SJCRH30 (cell line): ENCODE measurements around the gene CYSTM1. TPM values are rescaled to one million over a fixed set of nuclear protein-coding genes. Genes with fewer than 3 reads are reported as not detected.

Experiments used
- DNase-seq, 2 experiments: peaks; one replicate each; pipeline ENCODE4 v3.0.0-alpha.2; 2015 to 2020
- H3K27ac ChIP-seq: fragments of 250-450 bp; sonication (Bioruptor Pico); 2 replicates; pipeline ENCODE4 v1.5.1; 2020; ENCODE audit warnings: mild to moderate bottlenecking, moderate library complexity
- H3K27me3 ChIP-seq: fragments of 250-450 bp; sonication (Bioruptor Pico); 2 replicates; pipeline ENCODE4 v1.5.1; 2020; ENCODE audit warnings: mild to moderate bottlenecking, moderate library complexity
- H3K36me3 ChIP-seq: fragments of 250-450 bp; sonication (Bioruptor Pico); 2 replicates; pipeline ENCODE4 v1.5.1; 2020; ENCODE audit warnings: mild to moderate bottlenecking, moderate library complexity
- H3K4me1 ChIP-seq: fragments of 250-450 bp; sonication (Bioruptor Pico); 2 replicates; pipeline ENCODE4 v1.5.1; 2020; ENCODE audit warnings: mild to moderate bottlenecking, moderate library complexity
- H3K4me3 ChIP-seq: fragments of 250-450 bp; sonication (Bioruptor Pico); 2 replicates; pipeline ENCODE4 v1.5.1; 2020; ENCODE audit warnings: mild to moderate bottlenecking, moderate library complexity
- H3K9me3 ChIP-seq: fragments of 250-450 bp; sonication (Bioruptor Pico); replicated peaks from 2 replicates; pipeline ENCODE4 v1.5.1; 2020; ENCODE audit warnings: mild to moderate bottlenecking, moderate library complexity
- total RNA-seq: library from RNA; depleted of rRNA; stranded (reverse); fragments of >200 nt; shearing (Covaris generic); gene quantifications from 2 replicates; pipeline ENCODE4 v1.2.3, GENCODE V29; 2014

Gene CYSTM1
- total RNA-seq, 1 experiment from 2014 or later = 10.5 TPM

DNA sequence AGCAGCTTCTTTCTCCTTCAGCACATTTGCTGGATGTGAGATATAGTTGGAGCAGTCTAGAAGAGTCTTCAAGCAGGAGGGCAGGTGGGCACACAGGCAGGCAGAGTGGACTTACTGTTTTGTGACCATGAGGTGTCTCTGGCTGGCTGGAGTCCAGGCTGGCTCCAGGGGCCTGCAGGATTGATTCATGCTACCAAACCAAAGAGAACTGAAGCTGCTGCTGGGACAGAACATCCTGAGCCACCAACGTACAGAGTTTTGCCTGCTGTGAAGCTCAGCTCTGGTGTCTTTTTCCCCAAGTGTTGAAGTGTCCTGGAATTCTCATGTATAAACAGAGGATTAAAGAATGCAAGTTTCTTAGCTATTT is 45.7 kb downstream of the CYSTM1 start:
- Histone ChIP-seq H3K9me3 (no peaks in the 10 kb centered on the region), H3K27me3 (no peaks in the 10 kb centered on the region), H3K4me3 (no peak overlapping the region), H3K4me1 (peaks cover 5% of the 10 kb centered on the region; the same call in 1 of the 2 replicates), H3K27ac (no peak overlapping the region), H3K36me3 (no peaks in the 10 kb centered on the region)
- DNase-seq = no peak

DNA sequence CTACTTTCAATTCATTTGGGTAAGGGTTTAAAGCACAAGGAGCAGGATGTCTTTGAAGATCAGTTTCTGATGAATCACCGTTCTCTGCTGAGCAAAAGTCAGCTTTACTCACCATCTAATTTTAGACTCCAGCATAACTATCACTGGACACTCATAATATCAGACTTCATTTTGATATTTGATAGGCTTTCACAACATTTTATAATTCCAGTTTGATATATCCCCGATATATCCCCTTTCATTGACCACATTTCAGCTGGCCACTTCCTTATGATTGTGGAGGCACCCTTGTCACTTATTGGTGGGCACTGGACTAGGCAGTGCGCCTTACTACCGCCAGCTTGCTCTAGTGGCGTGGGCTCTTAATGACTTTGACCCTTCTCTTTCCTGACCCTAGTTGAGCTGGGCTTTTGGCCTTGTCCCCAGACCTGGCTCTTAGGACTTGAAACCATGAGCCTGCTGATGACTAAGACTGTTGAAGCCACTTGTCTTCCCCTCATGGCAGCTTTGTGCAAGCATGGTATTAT is 46.8 kb downstream of the CYSTM1 start:
- Histone ChIP-seq H3K27ac (no peak overlapping the region), H3K9me3 (no peaks in the 10 kb centered on the region), H3K4me3 (no peak overlapping the region), H3K36me3 (no peaks in the 10 kb centered on the region), H3K27me3 (no peaks in the 10 kb centered on the region), H3K4me1 (peaks cover 5% of the 10 kb centered on the region; the same call in 1 of the 2 replicates)
- no peak for DNase-seq

DNA sequence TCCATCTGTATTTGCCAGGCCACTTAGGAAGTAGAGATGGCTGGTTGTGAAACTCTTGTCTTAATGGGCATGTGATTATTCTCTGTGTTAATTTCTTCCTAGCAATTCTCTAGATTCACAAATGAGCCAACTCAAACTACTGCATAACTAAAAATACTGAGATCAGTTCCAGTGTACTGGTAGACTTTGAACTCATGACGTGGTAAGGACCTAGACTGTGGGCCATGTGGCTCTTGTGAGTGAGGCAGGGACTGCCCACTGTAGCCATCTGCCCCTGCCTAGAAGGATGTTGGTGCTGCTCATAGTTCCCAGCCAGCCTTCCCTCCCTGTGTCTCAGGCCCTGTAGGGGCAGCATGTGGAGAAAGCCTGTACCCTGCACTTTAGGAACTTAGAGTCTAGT is 47.4 kb downstream of the CYSTM1 start:
- H3K36me3 ChIP-seq = no peaks in the 10 kb centered on the region
- DNase-seq = no peak
- no peak overlapping the region for H3K4me3 ChIP-seq
- no peaks in the 10 kb centered on the region for H3K27me3 ChIP-seq
- no peak overlapping the region for H3K27ac ChIP-seq
- H3K9me3 ChIP-seq = no peaks in the 10 kb centered on the region
- H3K4me1 ChIP-seq = peaks cover 5% of the 10 kb centered on the region; the same call in 1 of the 2 replicates

- Histone ChIP-seq H3K27ac (no peak overlapping the region), H3K36me3 (no peaks in the 10 kb centered on the region), H3K4me3 (no peak overlapping the region), H3K27me3 (no peaks in the 10 kb centered on the region), H3K9me3 (no peaks in the 10 kb centered on the region), H3K4me1 (peaks cover 5% of the 10 kb centered on the region; the same call in 1 of the 2 replicates)
- no peak for DNase-seq
Measured at GRCh38 chr5:140223567-140223966, 48.6 kb downstream of the CYSTM1 start.

DNA sequence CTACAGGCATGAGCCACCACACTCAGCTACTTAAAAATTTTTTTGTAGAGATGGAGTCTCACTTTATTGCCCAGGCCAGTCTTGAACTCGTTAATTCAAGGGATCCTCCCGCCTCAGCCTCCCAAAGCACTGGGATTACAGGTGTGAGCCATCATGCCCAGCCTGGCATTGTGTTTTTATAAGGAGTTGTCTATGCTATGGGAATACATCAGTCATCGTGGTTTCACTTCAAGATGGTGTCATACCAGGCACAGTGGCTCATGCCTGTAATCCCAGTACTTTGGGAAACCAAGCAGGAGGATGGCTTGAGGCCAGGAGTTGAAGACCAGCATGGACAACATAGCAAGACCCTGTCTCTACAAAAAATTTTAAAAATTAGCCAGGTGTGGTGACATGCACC is 49.7 kb downstream of the CYSTM1 start:
- Histone ChIP-seq H3K36me3 (no peaks in the 10 kb centered on the region), H3K27me3 (no peaks in the 10 kb centered on the region), H3K4me1 (peaks cover 5% of the 10 kb centered on the region; the same call in 1 of the 2 replicates), H3K4me3 (no peak overlapping the region), H3K9me3 (no peaks in the 10 kb centered on the region), H3K27ac (no peak overlapping the region)
- DNase-seq = no peak

DNA sequence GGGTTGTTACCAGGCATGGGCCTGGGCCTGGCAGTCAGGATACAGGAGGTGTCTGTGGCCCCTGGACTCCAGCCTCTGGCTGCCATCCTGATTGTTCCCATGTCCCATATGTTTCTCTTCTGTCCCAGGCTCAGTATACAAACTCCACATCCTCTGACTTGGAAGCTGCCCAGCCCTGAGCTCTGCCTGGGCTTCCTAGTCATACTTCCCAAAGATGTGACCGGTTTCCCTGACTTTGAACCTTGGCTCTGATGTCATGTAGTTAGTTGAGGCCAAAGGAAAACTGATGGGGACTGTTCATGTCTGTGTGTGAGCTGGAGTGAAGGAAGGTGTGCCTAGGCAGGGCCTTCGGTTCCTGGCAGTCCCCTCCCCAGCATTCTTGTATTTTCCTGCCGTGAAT is 50.4 kb downstream of the CYSTM1 start:
- H3K27me3 ChIP-seq = no peaks in the 10 kb centered on the region
- H3K36me3 ChIP-seq = no peaks in the 10 kb centered on the region
- H3K27ac ChIP-seq = no peak overlapping the region
- H3K9me3 ChIP-seq = no peaks in the 10 kb centered on the region
- peaks cover 2% of the 10 kb centered on the region; the same call in 1 of the 2 replicates for H3K4me1 ChIP-seq
- no peak for DNase-seq
- H3K4me3 ChIP-seq = no peak overlapping the region

DNA sequence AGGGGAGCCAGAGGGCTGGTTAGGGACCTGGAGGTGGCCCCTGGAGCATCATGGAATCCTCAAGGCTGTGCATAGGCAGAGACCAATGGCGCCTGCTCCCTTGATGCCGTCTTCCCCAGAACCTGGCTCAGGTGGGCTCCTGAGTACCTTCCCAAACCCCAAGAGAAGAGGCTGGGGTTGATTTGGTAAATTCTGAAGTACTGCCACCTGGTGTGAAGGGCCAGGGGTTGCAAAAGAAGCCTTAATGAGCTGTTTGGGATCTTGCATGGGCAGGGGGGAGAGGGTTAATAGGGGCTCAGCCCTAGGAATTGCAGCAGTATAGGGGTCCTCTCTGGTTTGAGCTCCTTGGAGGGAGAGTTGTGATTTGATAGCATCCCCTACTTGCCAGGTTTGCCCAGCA is 52.1 kb downstream of the CYSTM1 start:
- Histone ChIP-seq H3K36me3 (no peaks in the 10 kb centered on the region), H3K27ac (no peak overlapping the region), H3K4me1 (no peaks in the 10 kb centered on the region), H3K4me3 (no peak overlapping the region), H3K9me3 (no peaks in the 10 kb centered on the region), H3K27me3 (no peaks in the 10 kb centered on the region)
- DNase-seq = no peak

DNA sequence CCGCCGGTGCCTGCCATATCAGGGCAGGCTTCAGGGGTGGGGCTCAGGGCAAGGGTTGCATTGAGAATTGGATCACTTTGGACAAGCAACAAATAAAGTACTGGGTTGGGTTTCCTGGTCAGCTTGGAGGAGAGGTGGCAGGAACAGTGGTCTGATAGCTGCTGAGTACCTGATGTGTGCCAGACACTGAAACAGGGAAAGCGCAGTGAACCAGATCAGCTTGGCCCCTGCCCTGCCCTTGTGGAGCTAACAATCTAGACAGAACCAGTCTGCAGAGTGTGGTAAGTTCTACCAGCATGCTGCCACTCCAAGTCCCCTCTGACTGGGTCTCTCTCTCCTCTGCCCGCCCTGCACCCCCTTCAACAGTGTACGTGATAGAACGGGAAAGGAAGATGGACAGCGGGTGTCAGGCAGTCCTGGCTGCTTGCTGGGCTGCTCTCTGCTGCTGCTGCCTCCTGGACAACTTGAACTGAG is 53.4 kb downstream of the CYSTM1 start:
- no peak for DNase-seq
- Histone ChIP-seq H3K9me3 (no peaks in the 10 kb centered on the region), H3K27me3 (no peaks in the 10 kb centered on the region), H3K27ac (no peak overlapping the region), H3K4me3 (no peak overlapping the region), H3K36me3 (no peaks in the 10 kb centered on the region), H3K4me1 (no peaks in the 10 kb centered on the region)

DNA sequence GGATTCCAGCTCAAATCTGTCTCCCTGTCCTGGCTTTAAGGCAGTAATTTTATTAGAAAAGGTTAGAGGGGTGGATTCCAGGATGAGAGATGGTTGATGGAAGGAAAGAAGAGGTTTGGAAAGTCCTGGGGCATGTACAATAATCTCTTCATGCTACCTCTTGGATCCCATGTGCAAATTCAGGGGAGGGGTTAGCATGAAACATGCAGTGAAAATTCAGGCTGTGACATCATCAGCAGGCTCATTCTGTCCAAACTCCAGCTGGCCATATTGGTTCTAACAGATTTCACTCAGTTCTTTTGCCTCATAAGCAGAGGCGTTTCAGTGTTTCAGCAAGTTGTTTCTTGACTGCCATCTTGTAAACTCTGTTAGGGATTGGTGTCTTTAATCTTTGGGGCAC is 55.4 kb downstream of the CYSTM1 start:
- Histone ChIP-seq H3K4me1 (no peaks in the 10 kb centered on the region), H3K36me3 (no peaks in the 10 kb centered on the region), H3K9me3 (no peaks in the 10 kb centered on the region), H3K27ac (no peak overlapping the region), H3K27me3 (no peaks in the 10 kb centered on the region), H3K4me3 (no peak overlapping the region)
- no peak for DNase-seq

DNA sequence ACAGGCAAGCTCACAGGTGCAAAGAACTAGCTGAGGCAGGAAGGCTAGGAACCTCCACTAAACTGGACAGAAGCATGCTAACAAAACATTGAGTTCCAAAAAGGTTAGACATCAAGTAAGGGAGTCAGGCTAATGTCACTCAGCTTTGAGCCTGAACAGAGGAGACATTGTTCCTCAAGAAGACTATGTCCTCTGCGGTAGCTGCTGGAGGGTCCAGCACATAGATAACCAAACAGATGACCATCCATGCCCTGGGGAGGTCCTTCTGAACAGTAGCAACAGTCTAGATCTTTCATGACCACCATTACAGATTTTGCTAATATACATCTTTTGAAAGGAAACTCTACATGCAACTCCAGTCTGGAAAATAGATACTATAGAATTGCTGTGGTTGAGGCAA is 57.7 kb downstream of the CYSTM1 start:
- no peak overlapping the region for H3K4me3 ChIP-seq
- H3K4me1 ChIP-seq = no peaks in the 10 kb centered on the region
- no peak for DNase-seq
- H3K36me3 ChIP-seq = no peaks in the 10 kb centered on the region
- H3K9me3 ChIP-seq = no peaks in the 10 kb centered on the region
- H3K27me3 ChIP-seq = no peaks in the 10 kb centered on the region
- no peak overlapping the region for H3K27ac ChIP-seq

GRCh38 chr5:140234377-140234989 is 59.5 kb downstream of the CYSTM1 start:
- DNase-seq = no peak
- no peak overlapping the region for H3K27ac ChIP-seq
- no peaks in the 10 kb centered on the region for H3K36me3 ChIP-seq
- no peaks in the 10 kb centered on the region for H3K27me3 ChIP-seq
- no peaks in the 10 kb centered on the region for H3K9me3 ChIP-seq
- no peak overlapping the region for H3K4me3 ChIP-seq
- no peaks in the 10 kb centered on the region for H3K4me1 ChIP-seq

DNA sequence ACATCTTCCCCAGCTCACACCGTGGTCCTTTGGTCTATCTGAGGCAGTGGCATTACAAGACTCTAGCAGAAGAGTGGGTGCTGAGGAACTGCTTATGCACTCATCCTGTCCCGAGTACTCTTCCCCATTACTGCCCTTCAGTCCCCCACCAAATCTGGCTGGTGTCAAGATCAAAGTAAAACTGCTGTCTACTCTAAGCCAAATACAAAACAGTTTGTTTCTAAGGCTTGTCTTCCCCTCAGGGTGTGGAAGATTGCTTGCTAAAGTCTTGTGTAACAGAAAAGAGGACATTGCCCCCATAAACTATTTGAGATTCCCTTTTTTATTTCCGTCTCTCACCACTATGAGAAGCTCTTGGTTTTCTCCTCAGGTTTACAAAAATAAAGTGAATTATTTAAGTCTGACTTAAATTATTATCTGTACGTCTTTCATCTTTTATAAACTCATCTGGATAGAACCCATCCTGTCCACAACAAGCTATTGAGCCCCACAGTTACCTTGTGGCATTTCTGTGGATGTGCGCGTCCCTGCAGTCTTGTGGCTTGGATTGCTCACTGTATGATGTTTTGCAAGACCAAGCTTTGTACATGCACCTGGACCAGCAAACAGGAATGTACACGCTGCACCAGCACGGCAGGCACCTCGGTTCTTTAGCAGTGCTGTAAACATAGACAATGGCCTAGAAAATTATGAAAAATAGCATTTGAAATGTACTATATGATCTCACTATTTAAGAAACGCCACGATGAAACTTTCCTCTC is 61.0 kb downstream of the CYSTM1 start:
- Histone ChIP-seq H3K4me3 (no peak overlapping the region), H3K27ac (no peak overlapping the region), H3K4me1 (peaks cover under 1% of the 10 kb centered on the region), H3K27me3 (no peaks in the 10 kb centered on the region), H3K36me3 (no peaks in the 10 kb centered on the region), H3K9me3 (no peaks in the 10 kb centered on the region)
- DNase-seq = no peak

- Histone ChIP-seq H3K36me3 (no peaks in the 10 kb centered on the region), H3K27ac (no peak overlapping the region), H3K4me3 (no peak overlapping the region), H3K9me3 (no peaks in the 10 kb centered on the region), H3K27me3 (no peaks in the 10 kb centered on the region), H3K4me1 (peaks cover 11% of the 10 kb centered on the region)
- no peak for DNase-seq
Measured at GRCh38 chr5:140236891-140237598, 62.1 kb downstream of the CYSTM1 start.

DNA sequence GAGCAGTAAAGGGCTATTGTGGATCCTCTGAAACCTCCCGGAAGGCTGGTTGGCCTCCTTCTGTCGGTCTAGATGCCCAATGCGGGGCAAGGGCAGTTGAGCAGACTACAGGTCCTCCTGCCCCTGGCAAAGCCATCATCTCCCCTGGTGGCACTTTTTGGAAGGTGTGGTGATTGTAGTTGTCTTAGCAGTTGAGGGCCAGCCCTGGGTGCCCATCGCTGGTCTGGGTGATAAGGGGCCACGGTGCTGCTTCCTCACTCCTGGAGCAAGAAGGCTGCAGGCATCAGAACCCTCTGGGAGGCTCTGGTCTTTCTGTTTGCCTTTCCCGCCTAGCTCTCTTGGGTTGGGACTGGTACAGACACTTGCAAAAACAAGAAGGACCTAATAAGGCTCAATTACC is 63.8 kb downstream of the CYSTM1 start:
- H3K27ac ChIP-seq = no peak overlapping the region
- no peak overlapping the region for H3K4me3 ChIP-seq
- no peak for DNase-seq
- no peaks in the 10 kb centered on the region for H3K27me3 ChIP-seq
- H3K36me3 ChIP-seq = no peaks in the 10 kb centered on the region
- peaks cover 11% of the 10 kb centered on the region for H3K4me1 ChIP-seq
- no peaks in the 10 kb centered on the region for H3K9me3 ChIP-seq

DNA sequence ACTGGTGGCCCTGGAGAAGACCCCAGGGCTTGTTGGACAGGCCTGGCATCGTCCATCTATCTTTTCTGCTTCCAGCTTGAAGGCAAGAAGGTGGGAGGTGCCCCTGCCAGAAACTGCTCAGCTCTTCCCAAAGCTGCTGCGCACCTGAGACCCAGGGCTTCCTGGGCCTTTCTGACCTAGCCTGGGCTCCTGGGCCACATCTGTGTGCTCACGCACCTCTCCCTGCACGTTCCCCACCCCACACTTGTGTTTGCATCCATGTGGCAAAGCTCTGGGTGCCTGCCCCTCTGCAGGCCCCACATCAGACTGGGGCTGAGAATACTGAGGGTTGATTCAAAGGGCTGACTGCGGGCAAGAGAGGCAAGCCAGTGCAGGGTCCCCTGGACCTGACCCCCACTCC is 64.5 kb downstream of the CYSTM1 start:
- H3K36me3 ChIP-seq = no peaks in the 10 kb centered on the region
- H3K9me3 ChIP-seq = no peaks in the 10 kb centered on the region
- no peak overlapping the region for H3K4me3 ChIP-seq
- H3K27ac ChIP-seq = no peak overlapping the region
- DNase-seq = no peak
- no peaks in the 10 kb centered on the region for H3K27me3 ChIP-seq
- peaks cover 11% of the 10 kb centered on the region for H3K4me1 ChIP-seq
